IMR-90 (cell line): Measurements from ENCODE around the gene GUCA1C. TPM values are rescaled to one million over a fixed set of nuclear protein-coding genes. Genes with fewer than 3 reads are reported as not detected.

Experiments used
- ATAC-seq: fragments of 200-7000 bp; cut with Tn5 transposase; 2 replicates; pipeline ENCODE4 v1.9.1; 2020; ENCODE audit warnings: low read depth, mild to moderate bottlenecking, moderate library complexity
- BruUV-seq: library from RNA; stranded (reverse); fragments of 400-500 nt; replicated peaks from 2 replicates; lab custom pipeline; 2021; lab: Mats Ljungman, UMichigan
- CTCF ChIA-PET: fragments of 300-600 bp; formaldehyde crosslinking; extraction: SDS; loops from one replicate; lab custom pipeline; 2021; ENCODE audit warnings: antibody characterized with exemption; lab: Yijun Ruan, JAX
- POLR2A ChIA-PET: fragments of 300-600 bp; sonication (Branson Sonifier 250); formaldehyde crosslinking; loops from one replicate; lab custom pipeline; 2022; ENCODE audit warnings: antibody characterized with exemption; ENCODE audit not compliant: unreplicated experiment; lab: Charles Lee
- DNase-seq: peaks from one replicate; pipeline ENCODE4 v3.0.0; 2013
- H2AFZ ChIP-seq: replicated peaks from 2 replicates; pipeline ENCODE3; 2013; ENCODE audit warnings: low read length, mild to moderate bottlenecking; ENCODE audit not compliant: poor library complexity
- H2AK5ac ChIP-seq: 2 replicates; pipeline ENCODE4 v1.6.1; 2013; ENCODE audit warnings: low read depth, low read length, inconsistent platforms
- H2AK9ac ChIP-seq: replicated peaks from 2 replicates; pipeline ENCODE3; 2013; ENCODE audit warnings: mild to moderate bottlenecking, low read depth, low read length, moderate library complexity; ENCODE audit not compliant: poor library complexity
- H2BK120ac ChIP-seq: 2 replicates; pipeline ENCODE4 v1.6.1; 2013; ENCODE audit warnings: low read depth, low read length, inconsistent platforms
- H2BK15ac ChIP-seq: 3 replicates; pipeline ENCODE4 v1.6.1; 2013; ENCODE audit warnings: low read depth, low read length, inconsistent platforms
- H2BK20ac ChIP-seq: 2 replicates; pipeline ENCODE4 v1.6.1; 2013; ENCODE audit warnings: low read depth, mild to moderate bottlenecking, inconsistent platforms, low read length, moderate library complexity
- H2BK5ac ChIP-seq: 2 replicates; pipeline ENCODE4 v1.6.1; 2013; ENCODE audit warnings: mild to moderate bottlenecking, low read depth, low read length, inconsistent platforms; ENCODE audit not compliant: poor library complexity, severe bottlenecking
- H3K14ac ChIP-seq: replicated peaks from 2 replicates; pipeline ENCODE4 v1.6.1; 2013; ENCODE audit warnings: low read depth, low read length, inconsistent platforms
- H3K18ac ChIP-seq: 2 replicates; pipeline ENCODE4 v1.6.1; 2013; ENCODE audit warnings: low read depth, low read length, control low read depth
- H3K23ac ChIP-seq: 2 replicates; pipeline ENCODE4 v1.6.1; 2013; ENCODE audit warnings: low read depth, low read length, inconsistent platforms
- H3K27ac ChIP-seq: 2 replicates; pipeline ENCODE4 v1.5.1; 2013; ENCODE audit warnings: mild to moderate bottlenecking, control low read depth, low read length; ENCODE audit not compliant: insufficient read depth
- H3K27me3 ChIP-seq: 2 replicates; pipeline ENCODE4 v1.6.1; 2013; ENCODE audit warnings: low read length; ENCODE audit not compliant: control insufficient read depth, insufficient read depth
- H3K36me3 ChIP-seq: 2 replicates; pipeline ENCODE4 v1.6.1; 2013; ENCODE audit warnings: low read length, mixed read lengths; ENCODE audit not compliant: control insufficient read depth, insufficient read depth
- H3K4ac ChIP-seq: 2 replicates; pipeline ENCODE4 v1.6.1; 2013; ENCODE audit warnings: low read depth, low read length, inconsistent platforms
- H3K4me1 ChIP-seq: 2 replicates; pipeline ENCODE4 v1.6.1; 2013; ENCODE audit warnings: low read length, mixed read lengths; ENCODE audit not compliant: control insufficient read depth, insufficient read depth
- H3K4me2 ChIP-seq: 2 replicates; pipeline ENCODE4 v1.6.1; 2013; ENCODE audit warnings: low read depth, mild to moderate bottlenecking, control low read depth, low read length, moderate library complexity
- H3K4me3 ChIP-seq: 2 replicates; pipeline ENCODE4 v1.5.1; 2013; ENCODE audit warnings: low read depth, mild to moderate bottlenecking, control low read depth, low read length, moderate library complexity; ENCODE audit not compliant: insufficient read depth
- H3K56ac ChIP-seq: 2 replicates; pipeline ENCODE4 v1.6.1; 2013; ENCODE audit warnings: low read length, inconsistent platforms; ENCODE audit not compliant: insufficient read depth; ENCODE audit errors: extremely low read depth
- H3K79me1 ChIP-seq, 2 experiments: 2 replicates each; pipeline ENCODE4 v1.6.1; 2013; ENCODE audit warnings: low read length in 2 of 2, inconsistent platforms in 1 of 2, low read depth in 1 of 2
- H3K9ac ChIP-seq: 2 replicates; pipeline ENCODE4 v1.6.1; 2013; ENCODE audit warnings: low read depth, low read length, control low read depth
- H3K9me1 ChIP-seq: 2 replicates; pipeline ENCODE4 v1.6.1; 2013; ENCODE audit warnings: low read length, inconsistent platforms; ENCODE audit not compliant: insufficient read depth
- H3K9me3 ChIP-seq: 2 replicates; pipeline ENCODE4 v1.6.1; 2013; ENCODE audit warnings: low read length; ENCODE audit not compliant: control insufficient read depth, insufficient read depth
- H4K20me1 ChIP-seq: 2 replicates; pipeline ENCODE4 v1.6.1; 2013; ENCODE audit warnings: low read length, inconsistent platforms; ENCODE audit not compliant: insufficient read depth
- H4K5ac ChIP-seq: 2 replicates; pipeline ENCODE4 v1.6.1; 2013; ENCODE audit warnings: mild to moderate bottlenecking, low read depth, low read length, control low read depth
- H4K8ac ChIP-seq, 2 experiments: 2 replicates each; pipeline ENCODE4 v1.6.1; 2013; ENCODE audit warnings: low read depth in 2 of 2, low read length in 2 of 2, control low read depth in 1 of 2, inconsistent platforms in 1 of 2
- H4K91ac ChIP-seq: 2 replicates; pipeline ENCODE4 v1.6.1; 2013; ENCODE audit warnings: low read depth, low read length, inconsistent platforms; ENCODE audit not compliant: insufficient read depth
- BHLHE40 ChIP-seq: fragments of 150-350 bp; IDR thresholded peaks from 2 replicates; pipeline ENCODE4 v1.6.1; 2016; ENCODE audit warnings: mild to moderate bottlenecking, low read depth, low read length
- CEBPB ChIP-seq: IDR thresholded peaks from 2 replicates; pipeline ENCODE4 v1.6.1; 2012; ENCODE audit warnings: low read depth, low read length, improper control_type of control experiment
- CHD1 ChIP-seq: IDR thresholded peaks from 2 replicates; pipeline ENCODE4 v1.6.1; 2012; ENCODE audit warnings: low read depth, low read length, improper control_type of control experiment
- FOS ChIP-seq: fragments of 150-350 bp; IDR thresholded peaks from 2 replicates; pipeline ENCODE4 v1.6.1; 2016; ENCODE audit warnings: low read depth, low read length
- MAFK ChIP-seq: IDR thresholded peaks from 2 replicates; pipeline ENCODE4 v1.6.1; 2012; ENCODE audit warnings: low read depth, low read length, improper control_type of control experiment
- MAZ ChIP-seq: IDR thresholded peaks from 2 replicates; pipeline ENCODE4 v1.6.1; 2012; ENCODE audit warnings: low read depth, mild to moderate bottlenecking, low read length, improper control_type of control experiment, moderate library complexity, borderline replicate concordance
- MXI1 ChIP-seq: IDR thresholded peaks from 2 replicates; pipeline ENCODE4 v1.6.1; 2012; ENCODE audit warnings: low read depth, mild to moderate bottlenecking, low read length, moderate library complexity, borderline replicate concordance
- NFE2L2 ChIP-seq: fragments of 150-350 bp; IDR thresholded peaks from 2 replicates; pipeline ENCODE4 v1.6.1; 2016; ENCODE audit warnings: low read depth, mild to moderate bottlenecking, low read length
- POLR2A ChIP-seq: IDR thresholded peaks from 2 replicates; pipeline ENCODE4 v1.6.1; 2012; ENCODE audit warnings: mild to moderate bottlenecking, low read depth, low read length
- RAD21 ChIP-seq: IDR thresholded peaks from 2 replicates; pipeline ENCODE4 v1.6.1; 2012; ENCODE audit warnings: low read length, improper control_type of control experiment
- RCOR1 ChIP-seq: IDR thresholded peaks from 2 replicates; pipeline ENCODE4 v1.6.1; 2012; ENCODE audit warnings: mild to moderate bottlenecking, low read length, improper control_type of control experiment; ENCODE audit not compliant: insufficient replicate concordance
- RFX5 ChIP-seq: IDR thresholded peaks from 2 replicates; pipeline ENCODE4 v1.8.0; 2012; ENCODE audit warnings: low read depth, mild to moderate bottlenecking, low read length, moderate library complexity
- SMC3 ChIP-seq: fragments of 150-350 bp; IDR thresholded peaks from 2 replicates; pipeline ENCODE4 v1.6.1; 2016; ENCODE audit warnings: low read depth, mild to moderate bottlenecking, antibody characterized with exemption, low read length, moderate library complexity
- WGBS, 2 experiments: methylation state at CpG; one replicate each; pipeline versions ENCODE4 v1.1.5 to v1.1.7; 2013; ENCODE audit warnings: missing lambda C conversion rate in 2 of 2; ENCODE audit not compliant: insufficient read length in 1 of 2; ENCODE audit errors: extremely low coverage in 2 of 2; 5-methylcytosine and 5-hydroxymethylcytosine counted together
- dilution Hi-C: fragments of 300-500 bp; cut with HindIII; formaldehyde crosslinking; loops from one replicate; pipeline ENCODE4 v1.14.3; 2018; ENCODE audit warnings: low sequenced_read_pairs; ENCODE audit not compliant: unreplicated experiment
- in situ Hi-C: fragments of 300-500 bp; cut with MboI; formaldehyde crosslinking; loops from 3 replicates; pipeline ENCODE4 v1.14.3; 2019; ENCODE audit warnings: low sequenced_read_pairs, inconsistent platforms, mixed read lengths
- intact Hi-C: fragments of 100-400 bp; cut with micrococcal nuclease; formaldehyde crosslinking; loops from 2 replicates; pipeline ENCODE4 v1.10.0; 2022
- polyA plus RNA-seq, 3 experiments: library from polyadenylated mRNA; depleted of rRNA; stranded (reverse); fragments of >200 nt; gene quantifications; 2 replicates each; pipeline ENCODE4 v1.2.3, GENCODE V29; 2012; ENCODE audit warnings: low replicate concordance in 1 of 3
- total RNA-seq: library from RNA; depleted of rRNA; stranded (reverse); fragments of >200 nt; gene quantifications from 2 replicates; pipeline ENCODE4 v1.2.3, GENCODE V29; 2012
- TF ChIP-seq, protein P1 (sequence below): fragments of 150-350 bp; IDR thresholded peaks from 2 replicates; pipeline ENCODE4 v1.6.1; 2017; ENCODE audit warnings: mild to moderate bottlenecking, antibody characterized with exemption, low read length, low read depth
- TF ChIP-seq, protein P2 (sequence below): fragments of 150-350 bp; IDR thresholded peaks from 2 replicates; pipeline ENCODE4 v1.6.1; 2016; ENCODE audit warnings: low read depth, mild to moderate bottlenecking, low read length, moderate library complexity, borderline replicate concordance
- TF ChIP-seq, protein P3 (sequence below): conservative IDR thresholded peaks from 2 replicates; pipeline ENCODE4 v1.5.1; 2012; ENCODE audit warnings: mild to moderate bottlenecking, low read depth, low read length, improper control_type of control experiment

GUCA1C gene
- total and polyA plus RNA-seq, 2 of the 4 experiments (the other 2 are of a cell fraction) = not detected

DNA sequence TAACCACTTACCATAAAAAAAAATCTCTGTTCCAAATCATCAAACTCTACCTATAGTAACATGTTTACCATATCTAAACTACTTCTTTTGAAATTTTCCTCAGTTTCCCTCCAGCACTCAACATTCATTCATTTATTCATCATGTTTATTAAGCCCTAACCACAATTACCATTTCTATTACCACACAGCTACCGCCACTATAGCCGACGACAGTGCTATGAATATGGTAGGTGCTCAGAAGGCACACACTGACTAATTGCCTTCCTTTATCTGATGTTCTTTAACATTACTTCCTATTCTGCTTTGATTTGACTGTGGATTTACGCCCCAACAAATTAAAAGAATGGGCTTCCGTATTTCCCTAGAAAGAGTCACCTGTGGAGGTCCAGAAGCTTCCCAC is 43.9 kb downstream of the GUCA1C start:
- H4K8ac ChIP-seq = no peak overlapping the region
- POLR2A ChIA-PET = no interaction called here
- no peak overlapping the region for H2AFZ ChIP-seq
- no peaks in the 10 kb centered on the region for H4K20me1 ChIP-seq
- no peak overlapping the region for H3K23ac ChIP-seq
- H2AK5ac ChIP-seq = no peak overlapping the region
- intact Hi-C loops (no loop called here), in situ Hi-C loops (loop anchor here (10.0 kb wide), 1 partner anchor 415 kb away; no protein-coding TSS in a partner anchor), dilution Hi-C loops (no loop called here)
- H2AK9ac ChIP-seq = no peak overlapping the region
- H3K9ac ChIP-seq = no peak overlapping the region
- no peak overlapping the region for H3K56ac ChIP-seq
- no peaks in the 10 kb centered on the region for H3K27me3 ChIP-seq
- no peaks in the 10 kb centered on the region for H3K9me3 ChIP-seq
- no peak overlapping the region for H3K27ac ChIP-seq
- DNase-seq (no peak), ATAC-seq (no peak)
- no peak for TF ChIP-seq RAD21
- TF ChIP-seq MXI1 = no peak
- no peak for TF ChIP-seq MAZ
- no peak for TF ChIP-seq RCOR1
- TF ChIP-seq MAFK = no peak
- no peak for TF ChIP-seq NFE2L2
- no peak for TF ChIP-seq POLR2A
- TF ChIP-seq BHLHE40 = no peak
- TF ChIP-seq, protein P1, sequence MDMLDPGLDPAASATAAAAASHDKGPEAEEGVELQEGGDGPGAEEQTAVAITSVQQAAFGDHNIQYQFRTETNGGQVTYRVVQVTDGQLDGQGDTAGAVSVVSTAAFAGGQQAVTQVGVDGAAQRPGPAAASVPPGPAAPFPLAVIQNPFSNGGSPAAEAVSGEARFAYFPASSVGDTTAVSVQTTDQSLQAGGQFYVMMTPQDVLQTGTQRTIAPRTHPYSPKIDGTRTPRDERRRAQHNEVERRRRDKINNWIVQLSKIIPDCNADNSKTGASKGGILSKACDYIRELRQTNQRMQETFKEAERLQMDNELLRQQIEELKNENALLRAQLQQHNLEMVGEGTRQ = no peak
- no peak for TF ChIP-seq FOS
- TF ChIP-seq SMC3 = no peak
- no peak for TF ChIP-seq RFX5
- no peak for TF ChIP-seq CEBPB
- no peak for TF ChIP-seq CHD1
- TF ChIP-seq, protein P2, sequence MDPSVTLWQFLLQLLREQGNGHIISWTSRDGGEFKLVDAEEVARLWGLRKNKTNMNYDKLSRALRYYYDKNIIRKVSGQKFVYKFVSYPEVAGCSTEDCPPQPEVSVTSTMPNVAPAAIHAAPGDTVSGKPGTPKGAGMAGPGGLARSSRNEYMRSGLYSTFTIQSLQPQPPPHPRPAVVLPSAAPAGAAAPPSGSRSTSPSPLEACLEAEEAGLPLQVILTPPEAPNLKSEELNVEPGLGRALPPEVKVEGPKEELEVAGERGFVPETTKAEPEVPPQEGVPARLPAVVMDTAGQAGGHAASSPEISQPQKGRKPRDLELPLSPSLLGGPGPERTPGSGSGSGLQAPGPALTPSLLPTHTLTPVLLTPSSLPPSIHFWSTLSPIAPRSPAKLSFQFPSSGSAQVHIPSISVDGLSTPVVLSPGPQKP = no peak
- TF ChIP-seq, protein P3, sequence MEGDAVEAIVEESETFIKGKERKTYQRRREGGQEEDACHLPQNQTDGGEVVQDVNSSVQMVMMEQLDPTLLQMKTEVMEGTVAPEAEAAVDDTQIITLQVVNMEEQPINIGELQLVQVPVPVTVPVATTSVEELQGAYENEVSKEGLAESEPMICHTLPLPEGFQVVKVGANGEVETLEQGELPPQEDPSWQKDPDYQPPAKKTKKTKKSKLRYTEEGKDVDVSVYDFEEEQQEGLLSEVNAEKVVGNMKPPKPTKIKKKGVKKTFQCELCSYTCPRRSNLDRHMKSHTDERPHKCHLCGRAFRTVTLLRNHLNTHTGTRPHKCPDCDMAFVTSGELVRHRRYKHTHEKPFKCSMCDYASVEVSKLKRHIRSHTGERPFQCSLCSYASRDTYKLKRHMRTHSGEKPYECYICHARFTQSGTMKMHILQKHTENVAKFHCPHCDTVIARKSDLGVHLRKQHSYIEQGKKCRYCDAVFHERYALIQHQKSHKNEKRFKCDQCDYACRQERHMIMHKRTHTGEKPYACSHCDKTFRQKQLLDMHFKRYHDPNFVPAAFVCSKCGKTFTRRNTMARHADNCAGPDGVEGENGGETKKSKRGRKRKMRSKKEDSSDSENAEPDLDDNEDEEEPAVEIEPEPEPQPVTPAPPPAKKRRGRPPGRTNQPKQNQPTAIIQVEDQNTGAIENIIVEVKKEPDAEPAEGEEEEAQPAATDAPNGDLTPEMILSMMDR = no peak
- H4K91ac ChIP-seq = no peak overlapping the region
- H3K9me1 ChIP-seq = no peaks in the 10 kb centered on the region
- BruUV-seq = no TSS peak
- WGBS, 2 experiments = 100% methylated on average over 1 of the region's 5 CpGs; no CpG with 5 or more reads in 1 of the 2 experiments
- H4K5ac ChIP-seq = no peak overlapping the region
- no peak overlapping the region for H2BK15ac ChIP-seq
- no peak overlapping the region for H2BK20ac ChIP-seq
- no peak overlapping the region for H3K4ac ChIP-seq
- H3K79me1 ChIP-seq = no peaks in the 10 kb centered on the region
- no peak overlapping the region for H3K18ac ChIP-seq
- no peaks in the 10 kb centered on the region for H3K36me3 ChIP-seq
- no peak overlapping the region for H2BK120ac ChIP-seq
- H2BK5ac ChIP-seq = no peak overlapping the region
- no peak overlapping the region for H3K14ac ChIP-seq
- no peak overlapping the region for H3K4me2 ChIP-seq
- no peaks in the 10 kb centered on the region for H3K4me1 ChIP-seq
- CTCF ChIA-PET = no interaction called here
- H3K4me3 ChIP-seq = no peak overlapping the region
